HFF-Myc (cell line): Measurements from ENCODE around the gene LTBP1.
A peak's percentile ranks its signal among the peaks of the same experiment; 100 is the strongest.
"Not testable (repeated sequence)": the region's sequence is repeated elsewhere in the genome, so short reads cannot be mapped to it uniquely, and the experiment has no call there.

Experiments used
- DNase-seq: peaks from one replicate; pipeline ENCODE4 v3.0.0-alpha.2; 2011; ENCODE audit warnings: low read depth; ENCODE audit errors: extremely low read depth
- H3K4me3 ChIP-seq: replicated peaks from 2 replicates; pipeline ENCODE4 v1.5.1; 2011; ENCODE audit warnings: low read depth, mild to moderate bottlenecking, control low read depth, low read length
- CTCF ChIP-seq: IDR thresholded peaks from 2 replicates; pipeline ENCODE4 v1.5.1; 2012; ENCODE audit warnings: mild to moderate bottlenecking, low read depth, low read length, control low read depth; ENCODE audit errors: missing control alignments

The LTBP1 gene

GRCh38 chr2:33433279-33434235 is 486.8 kb downstream of the LTBP1 start:
- no peak for TF ChIP-seq CTCF
- H3K4me3 ChIP-seq: no peak overlapping the region
- DNase-seq: no peak

GRCh38 chr2:33435518-33435917 is 488.8 kb downstream of the LTBP1 start:
- DNase-seq: no peak

GRCh38 chr2:33436083-33436482 is 489.3 kb downstream of the LTBP1 start:
- no peak for DNase-seq
- no peak overlapping the region for H3K4me3 ChIP-seq
- TF ChIP-seq CTCF: no peak

More at GRCh38 chr2:33435518-33435917, 488.8 kb downstream of the LTBP1 start:
- H3K4me3 ChIP-seq: no peak overlapping the region
- TF ChIP-seq CTCF: no peak

- peak; percentile 86 for DNase-seq
- no peak overlapping the region for H3K4me3 ChIP-seq
- TF ChIP-seq CTCF: no peak
Observed at GRCh38 chr2:33437297-33437696, 490.5 kb downstream of the LTBP1 start.

- no peak overlapping the region for H3K4me3 ChIP-seq
- TF ChIP-seq CTCF: no peak
- DNase-seq: no peak
Observed at GRCh38 chr2:33437815-33438214, 491.1 kb downstream of the LTBP1 start.

- DNase-seq: peak; percentile 52
- peak; percentile 81 for TF ChIP-seq CTCF
- H3K4me3 ChIP-seq: no peak overlapping the region
Observed at GRCh38 chr2:33441235-33441810, 494.6 kb downstream of the LTBP1 start.

- not testable (repeated sequence) for H3K4me3 ChIP-seq, DNase-seq
Observed at GRCh38 chr2:33442052-33442451, 495.3 kb downstream of the LTBP1 start.
